Skeletal muscle tissue (tissue), 1 donor: ENCODE data around the gene KLHDC8B. TPM values are rescaled to one million over a fixed set of nuclear protein-coding genes. Genes with fewer than 3 reads are reported as not detected.

ENCODE experiments used
- total RNA-seq: library from RNA; depleted of rRNA; stranded (reverse); fragments of >200 nt; gene quantifications from one replicate; pipeline ENCODE4 v1.2.3, GENCODE V29; 2014

KLHDC8B gene
- total RNA-seq, 1 donor from 2014 or later = 83.5 TPM

Other genes starting within 250 kb of the KLHDC8B start
- gene P4HTM, start 181.4 kb upstream of the KLHDC8B start, total RNA-seq = 17.2 TPM
- 54.3 TPM for gene WDR6, start 164.2 kb upstream of the KLHDC8B start, total RNA-seq
- gene DALRD3, start 153.0 kb upstream of the KLHDC8B start, total RNA-seq = 27.7 TPM
- gene NDUFAF3, start 149.5 kb upstream of the KLHDC8B start, total RNA-seq = 39.1 TPM
- gene IMPDH2, start 142.2 kb upstream of the KLHDC8B start, total RNA-seq = 523 TPM
- gene QRICH1, start 77.5 kb upstream of the KLHDC8B start, total RNA-seq = 92.9 TPM
- 393 TPM for gene QARS1, start 66.8 kb upstream of the KLHDC8B start, total RNA-seq
- 37.1 TPM for gene USP19, start 50.8 kb upstream of the KLHDC8B start, total RNA-seq
- gene LAMB2, start 38.5 kb upstream of the KLHDC8B start, total RNA-seq = 601 TPM
- 11.5 TPM for gene CCDC71, start 5.3 kb upstream of the KLHDC8B start, total RNA-seq
- gene C3orf62, start 105.6 kb downstream of the KLHDC8B start, total RNA-seq = 1.6 TPM
- gene USP4, start 168.5 kb downstream of the KLHDC8B start, total RNA-seq = 18.3 TPM
- gene GPX1, start 186.8 kb downstream of the KLHDC8B start, total RNA-seq = 89.2 TPM
- 291 TPM for gene RHOA, start 240.4 kb downstream of the KLHDC8B start, total RNA-seq
- 8.9 TPM for gene TCTA, start 240.8 kb downstream of the KLHDC8B start, total RNA-seq